SK-N-SH treated with all-trans-retinoic acid at 6 μM for 48 hours (cell line): ENCODE measurements around the gene ARHGDIB.

Source experiments
- ARNTL ChIP-seq: fragments of 450-650 bp; formaldehyde crosslinking; IDR thresholded peaks from 2 replicates; pipeline ENCODE4 v1.5.0; 2020; ENCODE audit warnings: low read depth, mild to moderate bottlenecking, moderate library complexity, borderline replicate concordance
- PPARA ChIP-seq: fragments of 250-450 bp; sonication (Bioruptor Pico); IDR thresholded peaks from 2 replicates; pipeline ENCODE4 v1.5.0; 2020; ENCODE audit warnings: mild to moderate bottlenecking, borderline replicate concordance
- TCF4 ChIP-seq: fragments of 250-450 bp; sonication (Bioruptor Pico); IDR thresholded peaks from 2 replicates; pipeline ENCODE4 v1.8.0; 2021; ENCODE audit warnings: mild to moderate bottlenecking, moderate library complexity, borderline replicate concordance
- ZFP30 ChIP-seq: fragments of 450-650 bp; formaldehyde crosslinking; IDR thresholded peaks from 2 replicates; pipeline ENCODE4 v1.5.0; 2022; ENCODE audit warnings: mild to moderate bottlenecking, moderate library complexity
- ZNF565 ChIP-seq: fragments of 450-650 bp; formaldehyde crosslinking; conservative IDR thresholded peaks from 2 replicates; pipeline ENCODE4 v1.5.0; 2020; ENCODE audit warnings: low read depth, mild to moderate bottlenecking, moderate library complexity
- TF ChIP-seq, protein P1 (sequence below): fragments of 250-450 bp; sonication (Bioruptor Pico); IDR thresholded peaks from 2 replicates; pipeline ENCODE4 v1.5.1; 2021; ENCODE audit warnings: mild to moderate bottlenecking, moderate library complexity

DNA sequence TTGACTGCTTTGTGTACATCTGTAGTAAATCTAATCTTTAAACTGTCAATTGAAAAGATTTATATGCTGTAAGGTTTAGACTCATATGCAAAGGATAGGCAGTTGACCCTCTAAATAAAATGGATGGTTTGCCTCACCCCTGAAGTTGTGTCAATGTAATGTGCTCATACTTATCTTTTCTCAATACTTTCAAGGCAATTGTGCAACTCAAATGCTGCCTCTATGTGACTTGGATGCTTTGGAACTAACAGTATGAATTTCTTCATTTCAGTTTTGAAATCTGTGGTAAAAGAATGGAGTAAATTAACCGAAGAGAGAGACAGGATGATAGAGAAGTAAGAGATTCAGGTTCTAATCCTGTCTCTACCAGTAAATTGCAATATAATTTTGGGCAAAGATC lies 21.2 kb upstream of the ARHGDIB start:
- TF ChIP-seq ZNF565 (CRISPR knock-in tag) (no peak), TCF4 (no peak), PPARA (CRISPR knock-in tag) (no peak), ARNTL (CRISPR knock-in tag) (no peak), ZFP30 (CRISPR knock-in tag) (no peak)
- TF ChIP-seq, protein P1, sequence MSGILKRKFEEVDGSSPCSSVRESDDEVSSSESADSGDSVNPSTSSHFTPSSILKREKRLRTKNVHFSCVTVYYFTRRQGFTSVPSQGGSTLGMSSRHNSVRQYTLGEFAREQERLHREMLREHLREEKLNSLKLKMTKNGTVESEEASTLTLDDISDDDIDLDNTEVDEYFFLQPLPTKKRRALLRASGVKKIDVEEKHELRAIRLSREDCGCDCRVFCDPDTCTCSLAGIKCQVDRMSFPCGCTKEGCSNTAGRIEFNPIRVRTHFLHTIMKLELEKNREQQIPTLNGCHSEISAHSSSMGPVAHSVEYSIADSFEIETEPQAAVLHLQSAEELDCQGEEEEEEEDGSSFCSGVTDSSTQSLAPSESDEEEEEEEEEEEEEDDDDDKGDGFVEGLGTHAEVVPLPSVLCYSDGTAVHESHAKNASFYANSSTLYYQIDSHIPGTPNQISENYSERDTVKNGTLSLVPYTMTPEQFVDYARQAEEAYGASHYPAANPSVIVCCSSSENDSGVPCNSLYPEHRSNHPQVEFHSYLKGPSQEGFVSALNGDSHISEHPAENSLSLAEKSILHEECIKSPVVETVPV (CRISPR knock-in tag), result no peak
